Measurements from ENCODE around the gene NF1.

GRCh38 chr17:31254654-31255053 is 159.9 kb downstream of the NF1 start:
- no peak for TF ChIP-seq CTCF (IDR thresholded peaks at IDR 0.05)
- no peak for TF ChIP-seq EZH2 (IDR thresholded peaks at IDR 0.05; ENCODE audit: borderline replicate concordance, insufficient read depth, low read depth, low read length, poor library complexity, severe bottlenecking)
